HCT116 (cell line): Measurements from ENCODE around the gene CRYAB. TPM values are rescaled to one million over a fixed set of nuclear protein-coding genes. Genes with fewer than 3 reads are reported as not detected.

Source experiments
- ATAC-seq: fragments of 200-7000 bp; cut with Tn5 transposase; 2 replicates; pipeline ENCODE4 v1.9.1; 2020; ENCODE audit warnings: mild to moderate bottlenecking, moderate library complexity
- BruUV-seq: library from RNA; stranded (reverse); fragments of 400-500 nt; replicated peaks from 2 replicates; lab custom pipeline; 2021; lab: Mats Ljungman, UMichigan
- CTCF ChIA-PET: fragments of 300-600 bp; sonication (Branson Sonifier 250); formaldehyde crosslinking; loops from one replicate; lab custom pipeline; 2021; ENCODE audit warnings: antibody characterized with exemption; lab: Charles Lee
- POLR2A ChIA-PET: fragments of 300-600, 350-600 bp; sonication (Branson Sonifier 250); formaldehyde crosslinking; loops from one replicate; lab custom pipeline; 2021; ENCODE audit warnings: antibody characterized with exemption; lab: Charles Lee
- RAD21 ChIA-PET, 2 experiments: fragments of 300-600 bp; sonication (Branson Sonifier 250); formaldehyde crosslinking; loops; one replicate each; lab custom pipeline; 2023; ENCODE audit warnings: low total read pairs in 2 of 2; ENCODE audit not compliant: uncharacterized antibody in 2 of 2, unreplicated experiment in 2 of 2, low non-redundant PET in 1 of 2; lab: Charles Lee
- DNase-seq: peaks from one replicate; pipeline ENCODE4 v3.0.0-alpha.2; 2010; ENCODE audit warnings: low read depth, low spot score
- H2AFZ ChIP-seq: fragments of 200-600 bp; shearing (Covaris generic), sonication (generic); 2 replicates; pipeline ENCODE4 v1.6.1; 2017; ENCODE audit warnings: low read depth, mixed run types, mixed read lengths, antibody characterized with exemption, low read length; ENCODE audit not compliant: poor library complexity, severe bottlenecking
- H3K27ac ChIP-seq: 2 replicates; pipeline ENCODE4 v1.5.1; 2012; ENCODE audit warnings: low read depth, low read length
- H3K27me3 ChIP-seq: fragments of 200-600 bp; sonication (generic); 2 replicates; pipeline ENCODE4 v1.6.1; 2016; ENCODE audit warnings: mixed run types, low read length, mixed read lengths; ENCODE audit not compliant: insufficient read depth
- H3K36me3 ChIP-seq, 2 experiments: fragments of 200-500 bp in 1 of 2; fragments of 200-600 bp in 1 of 2; sonication (Bioruptor generic) in 1 of 2; sonication (generic) in 1 of 2; 2 replicates each; pipeline versions ENCODE4 v1.5.1 to v1.6.1; 2014 to 2016; ENCODE audit warnings: low read length in 2 of 2, inconsistent platforms in 1 of 2, mixed read lengths in 1 of 2, mixed run types in 1 of 2; ENCODE audit not compliant: insufficient read depth in 2 of 2, control insufficient read depth in 1 of 2
- H3K4me1 ChIP-seq, 2 experiments: fragments of 200-600 bp in 1 of 2; sonication (generic) in 1 of 2; 2 replicates each; pipeline versions ENCODE4 v1.5.1 to v1.6.1; 2012 to 2017; ENCODE audit warnings: low read length in 2 of 2, inconsistent platforms in 1 of 2, mild to moderate bottlenecking in 1 of 2, mixed read lengths in 1 of 2, mixed run types in 1 of 2, moderate library complexity in 1 of 2; ENCODE audit not compliant: insufficient read depth in 2 of 2, control insufficient read depth in 1 of 2
- H3K4me2 ChIP-seq: fragments of 200-600 bp; sonication (generic); 2 replicates; pipeline ENCODE4 v1.6.1; 2017; ENCODE audit warnings: mixed run types, low read length, mixed read lengths
- H3K4me3 ChIP-seq, 2 experiments: fragments of 200-600 bp in 1 of 2; sonication (generic) in 1 of 2; replicated peaks in 1 of 2; 2 replicates each; pipeline ENCODE4 v1.5.1; 2011 to 2016; ENCODE audit warnings: low read length in 2 of 2, control low read depth in 1 of 2, low read depth in 1 of 2, mild to moderate bottlenecking in 1 of 2, mixed read lengths in 1 of 2, mixed run types in 1 of 2
- H3K79me2 ChIP-seq: fragments of 200-600 bp; sonication (generic); 2 replicates; pipeline ENCODE4 v1.6.1; 2017; ENCODE audit warnings: mild to moderate bottlenecking, mixed run types, low read length, moderate library complexity, mixed read lengths; ENCODE audit not compliant: insufficient read depth
- H3K9ac ChIP-seq: fragments of 200-600 bp; sonication (generic); 2 replicates; pipeline ENCODE4 v1.6.1; 2016; ENCODE audit warnings: low read length, mixed read lengths
- H3K9me2 ChIP-seq: fragments of 200-600 bp; sonication (generic), shearing (Covaris generic); 2 replicates; pipeline ENCODE4 v1.6.1; 2017; ENCODE audit warnings: mixed run types, mild to moderate bottlenecking, moderate library complexity; ENCODE audit not compliant: insufficient read depth
- H3K9me3 ChIP-seq, 2 experiments: fragments of 200-500 bp in 1 of 2; fragments of 200-600 bp in 1 of 2; sonication (Bioruptor generic) in 1 of 2; sonication (generic) in 1 of 2; 2 replicates each; pipeline ENCODE4 v1.6.1; 2014 to 2017; ENCODE audit warnings: low read length in 2 of 2, mixed read lengths in 2 of 2, inconsistent platforms in 1 of 2, low read depth in 1 of 2, mild to moderate bottlenecking in 1 of 2, mixed run types in 1 of 2, moderate library complexity in 1 of 2; ENCODE audit not compliant: control insufficient read depth in 1 of 2, insufficient read depth in 1 of 2
- H4K20me1 ChIP-seq: fragments of 200-600 bp; sonication (generic), shearing (Covaris generic); 2 replicates; pipeline ENCODE4 v1.6.1; 2017; ENCODE audit warnings: mixed run types, mild to moderate bottlenecking, moderate library complexity; ENCODE audit not compliant: insufficient read depth
- ATF3 ChIP-seq: IDR thresholded peaks from 2 replicates; pipeline ENCODE4 v1.6.1; 2012
- CBX3 ChIP-seq: IDR thresholded peaks from 2 replicates; pipeline ENCODE4 v1.6.1; 2012; ENCODE audit warnings: low read depth
- CEBPB ChIP-seq: IDR thresholded peaks from 2 replicates; pipeline ENCODE4 v1.6.1; 2012; ENCODE audit warnings: low read depth
- EGR1 ChIP-seq: IDR thresholded peaks from 2 replicates; pipeline ENCODE4 v1.6.1; 2012; ENCODE audit warnings: low read depth
- EZH2phosphoT487 ChIP-seq: fragments of 200-600 bp; IDR thresholded peaks from 2 replicates; pipeline ENCODE4 v1.6.1; 2018; ENCODE audit warnings: antibody characterized with exemption, borderline replicate concordance
- JUND ChIP-seq: IDR thresholded peaks from 2 replicates; pipeline ENCODE4 v1.6.1; 2012
- MAX ChIP-seq: IDR thresholded peaks from 2 replicates; pipeline ENCODE4 v1.6.1; 2012
- POLR2A ChIP-seq: IDR thresholded peaks from 2 replicates; pipeline ENCODE4 v1.7.0; 2011; ENCODE audit warnings: borderline replicate concordance; ENCODE audit not compliant: insufficient read depth, insufficient read length; ENCODE audit errors: extremely low read depth
- POLR2AphosphoS5 ChIP-seq: IDR thresholded peaks from 2 replicates; pipeline ENCODE4 v1.6.1; 2011; ENCODE audit warnings: mild to moderate bottlenecking, low read depth, low read length, moderate library complexity
- RAD21 ChIP-seq: IDR thresholded peaks from 2 replicates; pipeline ENCODE4 v1.6.1; 2012; ENCODE audit warnings: low read depth, mild to moderate bottlenecking
- REST ChIP-seq: IDR thresholded peaks from 2 replicates; pipeline ENCODE4 v1.6.1; 2012; ENCODE audit warnings: low read depth
- SIN3A ChIP-seq: IDR thresholded peaks from 2 replicates; pipeline ENCODE4 v1.6.1; 2012; ENCODE audit warnings: low read depth
- SP1 ChIP-seq: IDR thresholded peaks from 2 replicates; pipeline ENCODE4 v1.6.1; 2012; ENCODE audit warnings: low read depth
- SRF ChIP-seq: IDR thresholded peaks from 2 replicates; pipeline ENCODE4 v1.6.1; 2012; ENCODE audit warnings: low read depth
- YY1 ChIP-seq: IDR thresholded peaks from 2 replicates; pipeline ENCODE4 v1.6.1; 2011; ENCODE audit warnings: low read length, low read depth, moderate library complexity, mild to moderate bottlenecking; ENCODE audit not compliant: insufficient replicate concordance; ENCODE audit errors: extremely low read depth
- ZBTB33 ChIP-seq: IDR thresholded peaks from 2 replicates; pipeline ENCODE4 v1.6.1; 2011; ENCODE audit warnings: mild to moderate bottlenecking, low read length, moderate library complexity; ENCODE audit not compliant: insufficient replicate concordance; ENCODE audit errors: extremely low read depth
- ZNF274 ChIP-seq: fragments of 200-500 bp; sonication (Bioruptor generic); IDR thresholded peaks from 2 replicates; pipeline ENCODE4 v1.6.1; 2014; ENCODE audit warnings: mild to moderate bottlenecking, low read depth, low read length, inconsistent platforms
- intact Hi-C: fragments of 100-400 bp; cut with micrococcal nuclease; formaldehyde crosslinking; loops from 2 replicates; pipeline ENCODE4 v1.10.0; 2022
- total RNA-seq: library from RNA; stranded (reverse); gene quantifications from one replicate; pipeline ENCODE4 v1.2.1, GENCODE V29; 2021; ENCODE audit not compliant: unreplicated experiment

CRYAB gene
- total RNA-seq, 1 experiment from 2014 or later = not detected

- Histone ChIP-seq H3K4me1 (no peaks in the 10 kb centered on the region), H3K27me3 (no peaks in the 10 kb centered on the region), H3K9me2 (no peaks in the 10 kb centered on the region), H3K4me3 (no peak overlapping the region), H3K27ac (no peak overlapping the region), H3K9me3 (no peaks in the 10 kb centered on the region; a peak in 1 of 4 replicates), H3K9ac (no peak overlapping the region), H3K36me3 (no peaks in the 10 kb centered on the region), H2AFZ (no peak overlapping the region), H3K79me2 (no peaks in the 10 kb centered on the region), H4K20me1 (no peaks in the 10 kb centered on the region), H3K4me2 (no peak overlapping the region)
- TF ChIP-seq RAD21 = no peak
- TF ChIP-seq YY1 = no peak
- TF ChIP-seq ZNF274 = no peak
- no peak for TF ChIP-seq POLR2AphosphoS5
- TF ChIP-seq SP1 = no peak
- no peak for TF ChIP-seq EZH2phosphoT487
- no peak for TF ChIP-seq ZBTB33
- TF ChIP-seq CEBPB = no peak
- ChIA-PET CTCF (no interaction called here), POLR2A (no interaction called here), RAD21 (no interaction called here)
- ATAC-seq (no peak), DNase-seq (no peak)
- intact Hi-C loops = no loop called here
- BruUV-seq = no TSS peak
Observed at GRCh38 chr11:111954154-111954553, 42.6 kb upstream of the CRYAB start.

GRCh38 chr11:111951565-111951964 is 40.0 kb upstream of the CRYAB start:
- Histone ChIP-seq H3K4me3 (no peak overlapping the region), H3K4me2 (no peak overlapping the region), H3K27ac (no peak overlapping the region), H3K9me2 (no peaks in the 10 kb centered on the region), H3K79me2 (no peaks in the 10 kb centered on the region), H3K9ac (no peak overlapping the region), H3K36me3 (no peaks in the 10 kb centered on the region), H2AFZ (no peak overlapping the region), H4K20me1 (no peaks in the 10 kb centered on the region), H3K27me3 (no peaks in the 10 kb centered on the region), H3K4me1 (no peaks in the 10 kb centered on the region), H3K9me3 (no peaks in the 10 kb centered on the region; a peak in 1 of 4 replicates)
- CTCF ChIA-PET = no interaction called here
- POLR2A ChIA-PET = no interaction called here
- no peak for ATAC-seq
- intact Hi-C loops = no loop called here
- RAD21 ChIA-PET = no interaction called here
- BruUV-seq = no TSS peak
- DNase-seq = no peak
- no peak for TF ChIP-seq EZH2phosphoT487
- no peak for TF ChIP-seq POLR2A
- no peak for TF ChIP-seq CBX3
- no peak for TF ChIP-seq REST
- TF ChIP-seq EGR1 = no peak
- TF ChIP-seq RAD21 = no peak
- TF ChIP-seq SIN3A = no peak
- TF ChIP-seq SRF = no peak
- TF ChIP-seq ATF3 = no peak
- no peak for TF ChIP-seq MAX
- no peak for TF ChIP-seq JUND
- no peak for TF ChIP-seq SP1
- TF ChIP-seq ZNF274 = no peak
- no peak for TF ChIP-seq CEBPB
